HUDEP-2 (cell line): Measurements from ENCODE around the gene CLK2.
"Not testable (repeated sequence)": the region's sequence is repeated elsewhere in the genome, so short reads cannot be mapped to it uniquely, and the experiment has no call there.

Experiments used
- DNase-seq, 76 experiments: peaks; one replicate each; lab custom pipeline; 2025; ENCODE audit not compliant: unreplicated experiment in 76 of 76; lab: John Stamatoyannopoulos, UW

CLK2 gene

GRCh38 chr1:155246796-155247195 is 26.5 kb downstream of the CLK2 start:
- not testable (repeated sequence) for DNase-seq

- DNase-seq: peak in 1 of 76 experiments; percentile 53
These were observed 28.2 kb downstream of the CLK2 start for GRCh38 chr1:155245163-155245524.

DNA sequence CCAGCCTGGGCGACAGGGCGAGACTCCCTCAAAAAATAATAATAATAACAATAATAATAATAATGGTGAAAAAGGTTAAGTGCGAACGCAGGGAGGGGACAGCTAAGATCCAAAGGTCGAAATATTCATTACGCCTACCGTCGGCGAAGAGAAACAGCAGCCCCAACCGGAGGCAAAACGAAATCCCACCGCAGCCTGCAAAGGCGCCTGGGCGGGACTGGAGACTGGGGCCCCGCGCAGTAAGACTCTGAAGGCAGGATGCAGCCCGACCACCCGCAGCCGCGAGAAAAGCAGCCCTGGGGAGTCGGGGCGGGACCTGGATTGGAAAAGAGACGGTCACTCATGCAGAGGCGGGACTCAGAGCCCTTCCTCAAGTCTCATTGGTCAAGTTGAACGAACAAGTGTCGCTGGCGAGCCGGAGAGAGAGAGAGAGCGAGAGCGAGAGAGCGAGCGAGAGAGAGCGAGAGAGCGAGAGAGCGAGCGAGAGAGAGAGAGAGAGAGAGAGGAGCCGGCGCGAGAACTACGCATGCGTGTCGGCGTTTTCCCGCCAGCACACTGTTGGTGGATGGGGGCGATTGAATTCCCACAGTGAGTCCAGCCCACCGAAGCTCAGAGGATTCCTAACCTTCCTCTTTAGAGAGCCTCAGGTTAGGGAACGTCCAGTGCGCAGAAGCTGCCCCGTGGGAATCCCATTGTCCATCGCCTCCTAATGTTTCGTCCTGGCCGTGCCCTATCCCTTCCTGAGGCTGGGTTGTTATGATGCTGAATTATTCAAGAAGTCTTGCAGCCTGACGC is 28.7 kb downstream of the CLK2 start:
- peak in 75 of 76 experiments; percentile 75 to 99 (median 96) for DNase-seq

- no peak for DNase-seq
These were observed 30.4 kb downstream of the CLK2 start for GRCh38 chr1:155242805-155243358.

- DNase-seq: peak in 1 of 76 experiments; percentile 8
These were observed 31.5 kb downstream of the CLK2 start for GRCh38 chr1:155241841-155242264.

GRCh38 chr1:155241069-155241679 is 32.1 kb downstream of the CLK2 start:
- DNase-seq: peak in 65 of 76 experiments; percentile 10 to 79 (median 46)

- DNase-seq: no peak
These were observed 36.9 kb downstream of the CLK2 start for GRCh38 chr1:155236451-155236850.

DNA sequence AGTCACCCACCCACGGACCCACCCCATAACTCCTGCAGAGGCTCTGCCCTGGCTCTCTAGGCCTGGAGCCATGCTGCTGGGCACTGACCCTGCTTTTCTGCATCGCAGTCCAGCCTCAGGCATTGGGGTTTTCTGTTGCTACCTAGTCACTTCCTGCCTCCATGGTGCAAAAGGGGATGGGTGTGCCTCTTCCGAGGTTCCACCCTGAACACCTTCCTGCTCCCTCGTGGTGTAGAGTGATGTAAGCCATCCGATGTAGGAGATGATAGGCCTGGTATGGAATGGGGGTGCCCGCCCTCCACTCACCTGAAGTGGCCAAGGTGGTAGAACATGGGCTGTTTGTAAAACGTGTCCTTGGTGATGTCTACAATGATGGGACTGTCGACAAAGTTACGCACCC is 37.9 kb downstream of the CLK2 start:
- not testable (repeated sequence) for DNase-seq

DNA sequence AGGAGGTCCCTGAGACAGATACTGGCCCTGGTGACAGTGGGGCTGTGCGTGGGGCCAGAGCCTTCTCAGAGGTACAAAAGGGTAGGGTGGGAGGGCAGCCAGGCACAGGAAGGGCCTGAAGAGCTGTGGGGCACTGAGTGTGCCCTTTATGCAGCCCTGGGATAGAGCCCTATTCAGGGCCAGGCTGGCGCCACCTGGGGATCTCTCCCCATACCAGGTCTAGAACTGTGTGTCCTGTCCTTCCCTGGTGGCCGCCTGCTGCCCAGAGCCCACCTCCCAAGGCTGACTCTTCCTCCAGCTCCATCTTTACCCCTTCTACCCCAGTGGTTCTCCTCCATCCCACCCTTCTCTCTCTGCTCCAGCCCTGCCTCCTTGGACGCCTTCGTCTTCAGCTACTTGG is 39.8 kb downstream of the CLK2 start:
- not testable (repeated sequence) for DNase-seq

DNA sequence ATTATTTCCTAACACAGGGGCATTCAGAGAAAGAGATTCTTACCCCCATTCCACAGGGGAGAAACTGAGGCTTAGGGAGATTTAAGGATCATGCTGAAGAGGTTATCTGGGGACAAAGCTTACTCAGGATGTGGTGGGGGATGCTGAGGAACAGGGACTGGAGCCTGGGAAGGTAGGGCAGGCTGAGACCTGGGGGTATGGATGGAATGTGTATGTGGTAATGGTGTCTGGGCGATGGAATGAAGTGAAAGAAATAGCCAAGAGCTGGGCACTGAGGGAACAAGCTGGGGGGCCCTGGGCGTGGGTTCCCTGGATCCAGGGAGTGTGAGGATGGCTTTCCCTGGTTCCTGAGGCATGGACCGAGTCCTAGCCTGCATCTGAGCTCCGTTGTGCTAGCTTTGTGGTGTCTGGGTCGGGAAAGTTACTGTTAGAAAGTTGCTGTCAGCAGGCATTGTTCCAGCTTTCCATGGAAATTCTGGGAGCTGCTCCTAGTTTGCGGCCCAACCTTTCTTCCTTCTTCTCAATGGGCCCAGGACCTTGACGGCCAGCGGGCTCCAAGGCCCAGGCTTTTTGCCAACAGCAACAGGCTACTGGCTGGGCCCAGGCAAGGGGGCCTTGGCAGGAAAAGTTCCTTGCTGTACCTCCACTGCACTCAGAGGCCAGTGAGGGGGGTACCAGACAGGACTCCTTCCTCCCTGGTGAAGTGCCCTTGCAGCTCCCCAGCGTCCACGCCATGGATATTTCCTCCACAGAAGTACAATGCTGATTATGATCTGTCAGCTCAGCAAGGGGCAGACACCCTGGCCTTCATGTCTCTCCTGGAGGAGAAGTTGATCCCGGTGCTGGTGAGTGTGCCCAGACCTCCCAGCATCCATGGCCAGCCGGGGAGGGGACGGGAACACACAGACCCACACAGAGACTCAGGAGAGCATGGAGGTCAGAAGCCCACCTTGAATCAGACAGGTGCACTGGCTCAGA is 41.0 kb downstream of the CLK2 start:
- DNase-seq: not testable (repeated sequence)

GRCh38 chr1:155231302-155231701 is 42.0 kb downstream of the CLK2 start:
- DNase-seq: not testable (repeated sequence)

DNA sequence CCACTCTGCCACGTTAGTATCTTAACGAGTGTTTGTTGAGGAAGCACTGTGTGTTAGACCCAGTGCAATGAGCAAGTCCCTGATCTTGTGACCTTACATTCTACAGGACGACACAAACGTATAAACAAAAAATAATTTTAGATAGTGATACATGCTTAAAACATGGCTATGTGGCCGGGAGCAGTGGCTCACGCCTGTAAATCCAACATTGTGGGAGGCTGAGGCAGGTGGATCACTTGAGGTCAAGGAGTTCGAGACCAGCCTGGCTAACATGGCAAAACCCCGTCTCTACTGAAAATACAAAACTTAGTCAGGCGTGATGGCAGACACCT is 45.2 kb downstream of the CLK2 start:
- DNase-seq: no peak

GRCh38 chr1:155227261-155228095 is 45.8 kb downstream of the CLK2 start:
- DNase-seq: peak in 75 of 76 experiments; percentile 75 to 99 (median 97)

GRCh38 chr1:155226910-155227260 is 46.4 kb downstream of the CLK2 start:
- peak in 53 of 76 experiments; percentile 14 to 79 (median 51) for DNase-seq

DNA sequence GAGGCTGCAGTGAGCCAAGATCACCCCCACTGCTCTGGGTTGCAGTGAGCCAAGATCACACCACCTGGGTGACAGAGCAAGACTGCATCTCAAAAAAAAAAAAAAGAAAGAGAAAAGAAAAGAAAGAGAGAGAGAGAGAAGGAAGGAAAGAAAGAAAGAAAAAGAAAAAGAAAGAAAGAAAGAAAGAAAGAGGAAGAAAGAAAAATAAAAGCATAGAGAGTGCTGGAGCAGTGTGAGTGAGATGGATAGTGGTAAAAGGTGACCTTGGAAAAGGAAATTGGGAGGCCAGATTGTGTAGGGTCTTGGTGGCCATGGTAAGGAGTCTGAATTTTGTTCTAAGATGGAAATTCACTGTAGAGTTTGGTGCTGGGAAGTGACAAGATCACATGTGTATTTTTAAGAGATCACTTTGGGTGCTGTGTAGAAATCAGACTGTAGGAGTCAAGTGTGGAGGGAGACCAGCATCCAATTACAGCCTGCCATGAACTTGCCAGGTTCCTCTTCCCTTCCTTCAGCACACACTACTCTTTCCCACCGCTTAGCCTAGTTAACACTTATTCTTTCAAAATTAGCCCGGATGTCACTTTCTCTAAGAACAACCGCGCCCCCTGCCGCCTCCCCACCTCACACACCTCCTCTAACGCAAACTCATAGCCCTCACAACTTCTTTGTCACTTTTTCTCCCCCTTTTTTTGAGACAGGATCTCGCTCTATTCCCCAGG is 47.0 kb downstream of the CLK2 start:
- peak in 64 of 76 experiments; percentile 19 to 79 (median 55) for DNase-seq

DNA sequence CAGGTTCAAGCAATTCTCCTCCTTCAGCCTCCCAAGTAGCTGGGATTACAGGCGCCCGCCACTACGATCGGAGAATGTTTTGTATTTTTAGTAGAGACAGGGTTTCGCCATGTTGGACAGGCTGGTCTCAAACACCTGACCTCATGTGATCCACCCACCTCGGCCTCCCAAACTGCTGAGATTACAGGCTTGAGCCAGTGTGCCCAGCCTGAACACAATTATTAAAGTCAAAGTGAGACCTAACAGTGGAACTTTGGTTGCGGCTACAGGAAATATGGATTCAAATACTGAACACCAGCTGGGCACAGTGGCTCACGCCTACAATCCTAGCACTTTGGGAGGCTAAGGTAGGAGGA is 47.9 kb downstream of the CLK2 start:
- DNase-seq: not testable (repeated sequence)

DNA sequence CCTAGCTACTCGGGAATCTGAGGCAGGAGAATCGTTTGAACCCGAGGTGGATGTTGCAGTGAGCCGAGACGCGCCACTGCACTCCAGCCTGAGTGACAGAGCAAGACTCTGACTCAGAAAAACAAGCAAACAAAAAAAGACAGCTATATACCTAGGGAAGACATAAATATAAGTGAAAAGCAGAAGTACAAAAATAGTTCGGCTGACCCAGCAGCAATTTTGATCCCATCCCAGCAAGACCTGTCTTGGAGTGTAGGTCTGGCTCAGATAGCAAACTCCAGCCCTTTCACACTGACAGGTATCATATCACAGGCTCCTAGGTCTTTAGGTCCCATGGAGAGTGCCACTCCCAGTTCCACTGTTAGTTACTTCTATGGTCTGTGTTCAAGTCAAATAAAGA is 50.3 kb downstream of the CLK2 start:
- no peak for DNase-seq

DNA sequence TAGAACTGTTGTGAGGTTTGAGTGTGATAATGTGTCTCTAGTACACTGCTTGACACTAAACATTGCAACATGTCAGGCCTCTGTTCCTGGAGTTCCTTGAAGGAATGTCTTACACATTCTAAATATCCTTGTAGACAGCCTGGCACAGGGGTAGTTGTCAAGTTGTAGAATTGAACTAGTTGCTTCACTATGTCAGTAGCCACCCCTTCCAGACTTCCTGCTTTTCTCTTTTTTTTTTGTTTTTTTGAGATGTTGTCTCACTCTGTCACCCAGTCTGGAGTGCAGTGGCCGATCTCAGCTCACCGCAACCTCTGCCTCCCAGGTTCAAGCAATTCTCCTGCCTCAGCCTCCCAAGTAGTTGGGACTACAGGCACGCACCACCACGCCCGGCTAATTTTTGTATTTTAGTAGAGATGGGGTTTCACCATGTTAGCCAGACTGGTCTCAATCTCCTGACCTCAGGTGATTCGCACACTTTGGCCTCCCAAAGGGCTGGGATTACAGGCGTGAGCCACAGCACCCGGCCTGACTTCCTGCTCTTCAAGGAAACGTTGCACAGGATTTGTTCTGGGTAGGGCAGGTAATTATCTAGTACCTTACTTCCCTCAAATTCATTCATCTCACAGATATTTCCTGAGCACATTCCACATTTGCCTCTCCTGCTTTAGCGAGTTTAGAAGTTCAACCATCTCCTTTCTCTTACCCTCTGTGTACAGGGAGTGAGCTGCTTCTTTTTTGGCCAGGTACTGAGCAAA is 52.9 kb downstream of the CLK2 start:
- DNase-seq: not testable (repeated sequence)

GRCh38 chr1:155219592-155220031 is 53.7 kb downstream of the CLK2 start:
- peak in 2 of 76 experiments; percentile 13 to 21 for DNase-seq
